Measurements from ENCODE around the gene SLC16A4.

The SLC16A4 gene

GRCh38 chr1:110326826-110327225 lies 64.0 kb downstream of the SLC16A4 start:
- DNase-seq (ENCODE audit: low read depth in 2 of 2): no peak

- no peak for DNase-seq (ENCODE audit: low read depth in 2 of 2)
Observed at GRCh38 chr1:110324667-110325066, 66.2 kb downstream of the SLC16A4 start.

- no peak for DNase-seq (ENCODE audit: low read depth in 2 of 2)
Observed at GRCh38 chr1:110321846-110322245, 69.0 kb downstream of the SLC16A4 start.

- DNase-seq (ENCODE audit: low read depth in 2 of 2): no peak
Observed at GRCh38 chr1:110321045-110321444, 69.8 kb downstream of the SLC16A4 start.

GRCh38 chr1:110320168-110320518 lies 70.7 kb downstream of the SLC16A4 start:
- no peak for DNase-seq (ENCODE audit: low read depth in 2 of 2)

- no peak for DNase-seq (ENCODE audit: low read depth in 2 of 2)
Observed at GRCh38 chr1:110319332-110320167, 71.3 kb downstream of the SLC16A4 start.

- no peak for DNase-seq (ENCODE audit: low read depth in 2 of 2)
Observed at GRCh38 chr1:110318046-110318445, 72.8 kb downstream of the SLC16A4 start.

GRCh38 chr1:110316735-110317134 lies 74.1 kb downstream of the SLC16A4 start:
- no peak for DNase-seq (ENCODE audit: low read depth in 2 of 2)
